Spleen (tissue), 11 donors: Measurements from ENCODE around the gene MYL6B. TPM values are rescaled to one million over a fixed set of nuclear protein-coding genes. Genes with fewer than 3 reads are reported as not detected.

Source experiments
- DNase-seq: peaks from one replicate; pipeline ENCODE4 v3.0.0-alpha.2; 2020
- H3K27ac ChIP-seq, 8 donors: fragments of 200-600 bp; sonication (generic) in 7 of 8; 1 replicate in 4 of 8; 2 replicates in 4 of 8; pipeline versions ENCODE4 v1.5.0 to v1.8.0; 2016 to 2021; ENCODE audit warnings: inconsistent platforms in 4 of 8, mild to moderate bottlenecking in 4 of 8, moderate library complexity in 1 of 8
- H3K27me3 ChIP-seq, 7 donors: fragments of 200-600 bp; sonication (generic) in 6 of 7; replicated peaks in 1 of 7; 1 replicate in 4 of 7; 2 replicates in 3 of 7; pipeline versions ENCODE4 v1.5.0 to v1.8.0; 2016 to 2021; ENCODE audit warnings: inconsistent platforms in 3 of 7, mild to moderate bottlenecking in 1 of 7
- H3K36me3 ChIP-seq, 6 donors: fragments of 200-600 bp; sonication (generic) in 5 of 6; 1 replicate in 4 of 6; 2 replicates in 2 of 6; pipeline versions ENCODE4 v1.5.0 to v1.8.0; 2016 to 2021; ENCODE audit warnings: inconsistent platforms in 2 of 6
- H3K4me1 ChIP-seq, 6 donors: fragments of 200-600 bp; sonication (generic) in 5 of 6; 1 replicate in 3 of 6; 2 replicates in 3 of 6; pipeline versions ENCODE4 v1.5.0 to v1.8.0; 2016 to 2021; ENCODE audit warnings: inconsistent platforms in 3 of 6
- H3K4me3 ChIP-seq, 8 donors: fragments of 200-600 bp; sonication (generic) in 7 of 8; 1 replicate in 4 of 8; 2 replicates in 4 of 8; pipeline versions ENCODE4 v1.5.0 to v1.8.0; 2016 to 2021; ENCODE audit warnings: inconsistent platforms in 4 of 8, mild to moderate bottlenecking in 4 of 8, moderate library complexity in 2 of 8
- H3K9me3 ChIP-seq, 8 donors: fragments of 200-600 bp; sonication (generic) in 7 of 8; 1 replicate in 4 of 8; 2 replicates in 4 of 8; pipeline versions ENCODE4 v1.5.0 to v1.8.0; 2016 to 2021; ENCODE audit warnings: inconsistent platforms in 4 of 8
- POLR2A ChIP-seq, 3 donors: fragments of 450-650 bp; IDR thresholded peaks; one replicate each; pipeline ENCODE4 v1.5.1; 2017; ENCODE audit warnings: antibody characterized with exemption in 3 of 3, mild to moderate bottlenecking in 1 of 3
- POLR2AphosphoS5 ChIP-seq, 3 donors: sonication (generic); formaldehyde crosslinking; IDR thresholded peaks; one replicate each; pipeline ENCODE4 v1.5.1; 2017; ENCODE audit warnings: antibody characterized with exemption in 3 of 3
- WGBS, 5 donors: extraction: QIAGEN DNeasy Blood & Tissue Kit in 3 of 5; methylation state at CpG; one replicate each; pipeline versions ENCODE4 v1.1.5 to v1.1.7; 2013 to 2018; 5-methylcytosine and 5-hydroxymethylcytosine counted together
- intact Hi-C: fragments of 100-400 bp; cut with DNase I; formaldehyde crosslinking; loops from one replicate; pipeline ENCODE4 v1.15.0; 2023; ENCODE audit warnings: low total_unique reads
- polyA plus RNA-seq, 3 donors: library from polyadenylated mRNA; stranded (reverse); fragments of 200-250 nt; gene quantifications; one replicate each; pipeline ENCODE4 v1.2.1, GENCODE V29; 2013
- total RNA-seq, 7 donors: library from RNA; depleted of rRNA in 3 of 7; stranded (reverse); fragments of >200 nt in 3 of 7; fragmentation: NEBNext Ultra II Directional in 4 of 7; extraction: Animal tissue kit (Norgen Biotek cat#: 25700) in 4 of 7; gene quantifications; one replicate each; pipeline versions ENCODE4 v1.1.0 to v1.2.1, GENCODE V29; 2016 to 2021
- TF ChIP-seq, protein P1 (sequence below), 11 experiments: fragments of 200-600 bp in 7 of 11; fragments of 450-650 bp in 4 of 11; sonication (generic) in 4 of 11; IDR thresholded peaks in 8 of 11; conservative IDR thresholded peaks in 3 of 11; 1 replicate in 7 of 11; 2 replicates in 4 of 11; pipeline versions ENCODE4 v1.4.0 to v1.8.0; 2016 to 2021; ENCODE audit warnings: antibody characterized with exemption in 11 of 11, inconsistent platforms in 4 of 11, mild to moderate bottlenecking in 1 of 11
- donor health status: healthy with polysubstance abuse.
- donor health status: DM: no; HTN: no; CAD: no; lungs with moderate emphysema.
- donor health status: DM: no; HTN: no; CAD: no.
- donor health status: Bipolar disorder and iron deficiency.
- donor health status: healthy.
- donor health status: DM: no; HTN: no; CAD: no.
- donor health status: DM: yes; HTN: yes; CAD: no.

Gene MYL6B
- total and polyA plus RNA-seq, 10 donors, result 17.1 to 101 (median 40.4) TPM

DNA sequence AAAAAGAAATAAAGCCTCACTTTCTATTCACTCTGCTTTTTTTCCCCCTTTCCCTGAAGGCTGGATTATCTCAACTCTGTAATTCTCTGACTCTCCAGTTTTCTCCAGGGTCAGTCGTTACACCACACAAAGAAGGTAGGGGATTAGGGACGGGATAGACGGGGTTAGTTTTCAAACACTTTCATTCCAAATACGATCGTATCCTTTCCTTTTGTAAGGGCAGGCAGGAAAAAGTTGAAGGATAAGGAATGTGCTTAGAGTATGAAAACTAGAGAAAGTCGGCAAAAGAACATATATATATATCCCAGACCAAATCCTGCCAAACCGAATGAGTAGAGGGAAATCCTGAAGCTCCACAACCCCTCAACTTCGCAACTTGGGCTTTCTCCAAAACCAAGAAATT is 24.9 kb upstream of the MYL6B start:
- H3K27me3 ChIP-seq, result no peaks in the 10 kb centered on the region
- peaks cover 0 to 34% (median 24%) of the 10 kb centered on the region in 6 donors for H3K36me3 ChIP-seq
- peaks cover 37 to 96% (median 61%) of the 10 kb centered on the region in 6 donors for H3K4me1 ChIP-seq
- WGBS, 5 donors, result 0 to 2% (median 1%) methylated on average over 8 of the region's 8 CpGs
- DNase-seq, result no peak
- TF ChIP-seq POLR2AphosphoS5 (IDR thresholded peaks at IDR 0.05) (no peak), POLR2A (IDR thresholded peaks at IDR 0.05) (no peak)
- TF ChIP-seq, protein P1, sequence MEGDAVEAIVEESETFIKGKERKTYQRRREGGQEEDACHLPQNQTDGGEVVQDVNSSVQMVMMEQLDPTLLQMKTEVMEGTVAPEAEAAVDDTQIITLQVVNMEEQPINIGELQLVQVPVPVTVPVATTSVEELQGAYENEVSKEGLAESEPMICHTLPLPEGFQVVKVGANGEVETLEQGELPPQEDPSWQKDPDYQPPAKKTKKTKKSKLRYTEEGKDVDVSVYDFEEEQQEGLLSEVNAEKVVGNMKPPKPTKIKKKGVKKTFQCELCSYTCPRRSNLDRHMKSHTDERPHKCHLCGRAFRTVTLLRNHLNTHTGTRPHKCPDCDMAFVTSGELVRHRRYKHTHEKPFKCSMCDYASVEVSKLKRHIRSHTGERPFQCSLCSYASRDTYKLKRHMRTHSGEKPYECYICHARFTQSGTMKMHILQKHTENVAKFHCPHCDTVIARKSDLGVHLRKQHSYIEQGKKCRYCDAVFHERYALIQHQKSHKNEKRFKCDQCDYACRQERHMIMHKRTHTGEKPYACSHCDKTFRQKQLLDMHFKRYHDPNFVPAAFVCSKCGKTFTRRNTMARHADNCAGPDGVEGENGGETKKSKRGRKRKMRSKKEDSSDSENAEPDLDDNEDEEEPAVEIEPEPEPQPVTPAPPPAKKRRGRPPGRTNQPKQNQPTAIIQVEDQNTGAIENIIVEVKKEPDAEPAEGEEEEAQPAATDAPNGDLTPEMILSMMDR (IDR thresholded peaks at IDR 0.05 in 8 of 11, conservative IDR thresholded peaks at IDR 0.05 in 3 of 11), result no peak
- H3K9me3 ChIP-seq, result no peaks in the 10 kb centered on the region
- H3K27ac ChIP-seq, result peak overlapping the region; percentile 76 to 94 (median 90)
- intact Hi-C loops, result loop anchor here (2.0 kb wide), 1 partner anchor 61 kb away; the partner anchor contains the start of gene SMARCC2
- H3K4me3 ChIP-seq, result peak overlapping the region in 7 of 8 donors; percentile 50 to 94 (median 83)

DNA sequence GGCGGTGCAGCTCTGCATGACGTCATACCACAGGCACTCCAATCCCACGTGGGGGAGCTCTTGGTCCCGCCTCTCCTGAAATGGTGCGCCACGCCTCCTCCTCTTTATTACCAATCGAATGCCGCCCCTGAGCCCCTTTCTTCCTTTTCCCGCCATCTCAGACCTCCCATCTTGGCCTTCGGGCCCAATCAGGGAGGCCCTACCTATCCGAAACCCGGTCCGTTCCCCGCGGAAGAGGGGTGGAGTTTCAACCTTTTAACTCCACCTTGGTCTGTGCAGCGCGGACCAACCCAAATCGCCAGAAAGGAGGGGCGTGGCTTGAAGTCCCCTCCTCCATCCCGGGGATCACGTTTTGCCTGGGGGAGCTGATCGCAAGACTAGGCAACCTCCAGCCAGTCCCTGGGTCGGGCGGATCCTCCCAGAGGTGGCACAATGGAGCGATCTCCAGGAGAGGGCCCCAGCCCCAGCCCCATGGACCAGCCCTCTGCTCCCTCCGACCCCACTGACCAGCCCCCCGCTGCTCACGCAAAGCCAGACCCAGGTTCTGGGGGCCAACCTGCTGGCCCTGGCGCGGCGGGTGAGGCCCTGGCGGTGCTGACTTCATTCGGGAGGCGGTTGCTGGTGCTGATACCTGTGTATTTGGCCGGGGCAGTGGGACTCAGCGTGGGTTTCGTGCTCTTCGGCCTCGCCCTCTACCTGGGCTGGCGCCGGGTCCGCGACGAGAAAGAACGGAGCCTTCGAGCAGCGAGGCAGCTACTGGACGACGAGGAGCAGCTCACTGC is 24.3 kb upstream of the MYL6B start, which contains the start of gene ESYT1:
Gene ESYT1, plus strand, starts transcription at position 380 of the 782 bp plus-strand sequence. Its CDS starts 53 bp downstream, at position 433.
- DNase-seq, result peak; percentile 99
- no peaks in the 10 kb centered on the region for H3K27me3 ChIP-seq
- peaks cover 0 to 40% (median 28%) of the 10 kb centered on the region in 6 donors for H3K36me3 ChIP-seq
- peak within 1 kb of the TSS; percentile 50 to 94 (median 79) for H3K4me3 ChIP-seq
- peaks cover 37 to 92% (median 61%) of the 10 kb centered on the region in 6 donors for H3K4me1 ChIP-seq
- peak within 1 kb of the TSS; percentile 82 to 94 (median 90) for H3K27ac ChIP-seq
- H3K9me3 ChIP-seq, result no peaks in the 10 kb centered on the region
- intact Hi-C loops, result loop anchor here (2.0 kb wide), 1 partner anchor 61 kb away; the partner anchor contains the start of gene SMARCC2
- WGBS, 5 donors, result 0 to 1% (median 0%) methylated on average over 34 to 49 of the region's 49 CpGs
- TF ChIP-seq POLR2AphosphoS5 (IDR thresholded peaks at IDR 0.05) (peak; percentile 91 to 98 (median 97)), POLR2A (IDR thresholded peaks at IDR 0.05) (peak in 2 of 3 donors; percentile 56 to 95)
- TF ChIP-seq, protein P1 (IDR thresholded peaks at IDR 0.05 in 8 of 11, conservative IDR thresholded peaks at IDR 0.05 in 3 of 11), result peak in 4 of 11 experiments; percentile 6 to 57 (median 32)

DNA sequence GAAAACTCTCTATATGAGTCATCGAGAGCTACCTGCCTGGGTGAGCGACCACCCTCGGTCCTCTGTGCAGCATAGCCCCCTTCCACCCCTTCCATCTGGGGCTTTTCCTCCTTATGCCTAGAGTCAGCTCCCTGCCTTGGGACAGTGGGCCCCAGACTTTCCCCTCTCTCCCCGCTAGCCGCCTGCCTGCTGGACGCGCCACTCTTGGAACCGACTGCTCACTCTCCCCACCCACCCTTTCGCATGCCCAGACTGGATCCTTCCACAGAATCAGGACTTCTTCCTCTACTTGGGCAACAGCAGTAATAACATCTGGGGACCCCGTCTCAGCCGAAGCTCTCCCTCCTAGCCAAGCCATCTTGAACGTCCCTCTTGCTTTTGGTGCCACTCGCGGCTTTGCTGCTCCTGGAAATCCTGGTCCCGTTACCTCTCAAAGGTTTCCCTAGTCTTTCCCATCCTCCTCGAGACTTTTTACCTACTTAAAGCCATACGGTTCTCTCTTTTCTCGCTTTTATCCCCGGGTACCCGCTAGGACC is 23.6 kb upstream of the MYL6B start:
- Histone ChIP-seq H3K9me3 (no peaks in the 10 kb centered on the region), H3K27me3 (no peaks in the 10 kb centered on the region), H3K4me1 (peaks cover 37 to 85% (median 61%) of the 10 kb centered on the region in 6 donors), H3K36me3 (peaks cover 0 to 40% (median 34%) of the 10 kb centered on the region in 6 donors), H3K27ac (peak overlapping the region; percentile 82 to 94 (median 90)), H3K4me3 (peak overlapping the region; percentile 50 to 94 (median 79))
- intact Hi-C loops, result no loop called here
- no peak for TF ChIP-seq POLR2AphosphoS5 (IDR thresholded peaks at IDR 0.05)
- TF ChIP-seq, protein P1 (IDR thresholded peaks at IDR 0.05 in 8 of 11, conservative IDR thresholded peaks at IDR 0.05 in 3 of 11), result no peak
- TF ChIP-seq POLR2A (IDR thresholded peaks at IDR 0.05), result no peak
- DNase-seq, result peak; percentile 85
- 0 to 1% (median 0%) methylated on average over 20 of the region's 20 CpGs for WGBS, 5 donors
